ENCODE measurements around the gene CEP192.

DNA sequence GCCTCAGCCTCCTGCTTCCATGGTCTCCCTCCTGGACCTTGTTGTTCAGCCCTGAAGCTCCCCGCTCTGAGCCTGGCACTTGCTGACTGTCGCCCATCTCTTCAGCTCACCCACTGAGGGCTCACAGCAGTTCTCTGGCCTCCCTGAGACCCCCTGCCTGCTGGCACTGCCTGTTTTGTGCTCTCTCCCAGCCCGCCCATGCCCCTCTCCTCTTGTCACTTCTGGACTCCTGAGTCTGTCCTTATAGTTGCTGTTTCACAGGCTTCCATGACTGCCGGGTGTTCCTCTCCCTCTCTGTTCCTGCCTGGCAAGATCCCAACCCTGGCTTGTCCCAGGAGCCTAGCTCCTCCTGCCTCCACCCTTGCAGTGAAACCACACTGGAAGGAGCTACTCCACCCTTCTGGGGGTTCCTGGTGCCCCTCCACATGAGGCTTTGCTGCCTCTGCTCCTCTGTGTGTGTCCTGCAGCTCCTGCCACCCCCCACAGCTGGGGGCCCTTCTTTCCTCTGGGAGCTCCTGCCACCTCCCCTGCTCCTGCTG is 110.6 kb downstream of the CEP192 start:
- TF ChIP-seq CTCF (IDR thresholded peaks at IDR 0.05; ENCODE audit: insufficient read depth, low read depth, low read length) (no peak), EZH2 (IDR thresholded peaks at IDR 0.05; ENCODE audit: insufficient read depth, low read length) (no peak)
